ENCODE data around the gene CDS2.

CDS2 gene

GRCh38 chr20:5215672-5216304 is 89.0 kb downstream of the CDS2 start:
- DNase-seq: no peak

GRCh38 chr20:5216663-5217062 is 89.9 kb downstream of the CDS2 start:
- no peak for DNase-seq

GRCh38 chr20:5217616-5218015 is 90.8 kb downstream of the CDS2 start:
- DNase-seq: no peak

GRCh38 chr20:5220321-5221060 is 93.7 kb downstream of the CDS2 start:
- no peak for DNase-seq

GRCh38 chr20:5221061-5221430 is 94.2 kb downstream of the CDS2 start:
- DNase-seq: no peak

- peak; percentile 55 for DNase-seq
Measured at GRCh38 chr20:5222919-5223634, 96.3 kb downstream of the CDS2 start.

- DNase-seq: no peak
Measured at GRCh38 chr20:5230544-5230943, 103.7 kb downstream of the CDS2 start.

- peak; percentile 54 for DNase-seq
Measured at GRCh38 chr20:5234158-5234557, 107.3 kb downstream of the CDS2 start.

- DNase-seq: no peak
Measured at GRCh38 chr20:5234978-5235377, 108.2 kb downstream of the CDS2 start.

Measured in COR-L47 (cell line).